ENCODE results near the gene DDR1. TPM values are rescaled to one million over a fixed set of nuclear protein-coding genes. Genes with fewer than 3 reads are reported as not detected.
A peak's percentile ranks its signal among the peaks of the same experiment; 100 is the strongest.

The DDR1 gene
- total RNA-seq, 1 experiment from 2014 or later = 95.2 TPM

DNA sequence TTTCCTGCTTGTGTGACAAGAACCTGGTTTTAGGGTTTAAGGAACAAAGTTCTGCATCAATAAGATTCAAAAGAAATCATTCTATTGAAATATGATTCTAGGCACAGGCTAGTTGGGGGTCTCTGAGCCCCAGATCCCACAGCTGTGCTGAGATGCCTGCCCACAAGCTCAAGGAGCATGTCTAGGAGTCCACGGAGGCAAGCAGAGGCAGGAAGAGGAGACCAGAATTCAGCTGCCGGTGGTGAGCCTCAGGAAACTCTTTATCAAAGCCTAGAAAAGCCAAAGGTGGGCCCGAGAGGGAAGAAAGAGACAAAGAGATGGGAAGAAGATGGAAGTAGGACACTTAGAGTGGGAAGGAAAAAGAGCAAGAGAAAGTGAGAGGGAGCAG, 40.7 kb upstream of the DDR1 start:
- no peak overlapping the region for H3K4me3 ChIP-seq (ENCODE audit: low read depth in 2 of 2, low read length in 2 of 2)
- no peaks in the 10 kb centered on the region for H3K27me3 ChIP-seq (ENCODE audit: control insufficient read depth, insufficient read depth, low read length)
- H3K27ac ChIP-seq (ENCODE audit: low read length) = peak overlapping the region; percentile 78
- intact Hi-C loops (cut with micrococcal nuclease; ENCODE audit: unreplicated experiment) = no loop called here
- no peaks in the 10 kb centered on the region for H3K36me3 ChIP-seq (ENCODE audit: control insufficient read depth, insufficient read depth, low read length)
- BruUV-seq (replicated peaks) = no TSS peak
- H3K9me3 ChIP-seq (ENCODE audit: control insufficient read depth, insufficient read depth, low read depth, low read length) = no peaks in the 10 kb centered on the region
- ChIA-PET CTCF (interaction anchor here (0.6 kb wide), 2 partner anchors 24 to 349 kb away, joined by 3 read pairs; no protein-coding TSS in a partner anchor), POLR2A (interaction anchor here (0.6 kb wide), 1 partner anchor 123 kb away, joined by 3 read pairs; no protein-coding TSS in a partner anchor)
- in situ Hi-C loops (cut with HindIII; ENCODE audit: low pct_unique_long_range_greater_than_20kb, low sequenced_read_pairs) = no loop called here
- peaks cover 33% of the 10 kb centered on the region for H3K4me1 ChIP-seq (ENCODE audit: control insufficient read depth, insufficient read depth, low read length)
- TF ChIP-seq SIN3A (IDR thresholded peaks at IDR 0.05; ENCODE audit: borderline replicate concordance, insufficient read depth, low read depth, low read length) (no peak), POLR2AphosphoS5 (IDR thresholded peaks at IDR 0.05; ENCODE audit: low read depth, low read length) (no peak), TCF7L2 (IDR thresholded peaks at IDR 0.05; ENCODE audit: low read depth, low read length) (no peak)
- TF ChIP-seq, protein P1, sequence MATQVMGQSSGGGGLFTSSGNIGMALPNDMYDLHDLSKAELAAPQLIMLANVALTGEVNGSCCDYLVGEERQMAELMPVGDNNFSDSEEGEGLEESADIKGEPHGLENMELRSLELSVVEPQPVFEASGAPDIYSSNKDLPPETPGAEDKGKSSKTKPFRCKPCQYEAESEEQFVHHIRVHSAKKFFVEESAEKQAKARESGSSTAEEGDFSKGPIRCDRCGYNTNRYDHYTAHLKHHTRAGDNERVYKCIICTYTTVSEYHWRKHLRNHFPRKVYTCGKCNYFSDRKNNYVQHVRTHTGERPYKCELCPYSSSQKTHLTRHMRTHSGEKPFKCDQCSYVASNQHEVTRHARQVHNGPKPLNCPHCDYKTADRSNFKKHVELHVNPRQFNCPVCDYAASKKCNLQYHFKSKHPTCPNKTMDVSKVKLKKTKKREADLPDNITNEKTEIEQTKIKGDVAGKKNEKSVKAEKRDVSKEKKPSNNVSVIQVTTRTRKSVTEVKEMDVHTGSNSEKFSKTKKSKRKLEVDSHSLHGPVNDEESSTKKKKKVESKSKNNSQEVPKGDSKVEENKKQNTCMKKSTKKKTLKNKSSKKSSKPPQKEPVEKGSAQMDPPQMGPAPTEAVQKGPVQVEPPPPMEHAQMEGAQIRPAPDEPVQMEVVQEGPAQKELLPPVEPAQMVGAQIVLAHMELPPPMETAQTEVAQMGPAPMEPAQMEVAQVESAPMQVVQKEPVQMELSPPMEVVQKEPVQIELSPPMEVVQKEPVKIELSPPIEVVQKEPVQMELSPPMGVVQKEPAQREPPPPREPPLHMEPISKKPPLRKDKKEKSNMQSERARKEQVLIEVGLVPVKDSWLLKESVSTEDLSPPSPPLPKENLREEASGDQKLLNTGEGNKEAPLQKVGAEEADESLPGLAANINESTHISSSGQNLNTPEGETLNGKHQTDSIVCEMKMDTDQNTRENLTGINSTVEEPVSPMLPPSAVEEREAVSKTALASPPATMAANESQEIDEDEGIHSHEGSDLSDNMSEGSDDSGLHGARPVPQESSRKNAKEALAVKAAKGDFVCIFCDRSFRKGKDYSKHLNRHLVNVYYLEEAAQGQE (IDR thresholded peaks at IDR 0.05; ENCODE audit: insufficient read depth in 1 of 2, low read depth in 2 of 2, low read length in 1 of 2) = no peak
- TF ChIP-seq, protein P2, sequence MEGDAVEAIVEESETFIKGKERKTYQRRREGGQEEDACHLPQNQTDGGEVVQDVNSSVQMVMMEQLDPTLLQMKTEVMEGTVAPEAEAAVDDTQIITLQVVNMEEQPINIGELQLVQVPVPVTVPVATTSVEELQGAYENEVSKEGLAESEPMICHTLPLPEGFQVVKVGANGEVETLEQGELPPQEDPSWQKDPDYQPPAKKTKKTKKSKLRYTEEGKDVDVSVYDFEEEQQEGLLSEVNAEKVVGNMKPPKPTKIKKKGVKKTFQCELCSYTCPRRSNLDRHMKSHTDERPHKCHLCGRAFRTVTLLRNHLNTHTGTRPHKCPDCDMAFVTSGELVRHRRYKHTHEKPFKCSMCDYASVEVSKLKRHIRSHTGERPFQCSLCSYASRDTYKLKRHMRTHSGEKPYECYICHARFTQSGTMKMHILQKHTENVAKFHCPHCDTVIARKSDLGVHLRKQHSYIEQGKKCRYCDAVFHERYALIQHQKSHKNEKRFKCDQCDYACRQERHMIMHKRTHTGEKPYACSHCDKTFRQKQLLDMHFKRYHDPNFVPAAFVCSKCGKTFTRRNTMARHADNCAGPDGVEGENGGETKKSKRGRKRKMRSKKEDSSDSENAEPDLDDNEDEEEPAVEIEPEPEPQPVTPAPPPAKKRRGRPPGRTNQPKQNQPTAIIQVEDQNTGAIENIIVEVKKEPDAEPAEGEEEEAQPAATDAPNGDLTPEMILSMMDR (IDR thresholded peaks at IDR 0.05) = no peak
- DNase-seq (ENCODE audit: low read depth, low spot score) (no peak), ATAC-seq (no peak)

DNA sequence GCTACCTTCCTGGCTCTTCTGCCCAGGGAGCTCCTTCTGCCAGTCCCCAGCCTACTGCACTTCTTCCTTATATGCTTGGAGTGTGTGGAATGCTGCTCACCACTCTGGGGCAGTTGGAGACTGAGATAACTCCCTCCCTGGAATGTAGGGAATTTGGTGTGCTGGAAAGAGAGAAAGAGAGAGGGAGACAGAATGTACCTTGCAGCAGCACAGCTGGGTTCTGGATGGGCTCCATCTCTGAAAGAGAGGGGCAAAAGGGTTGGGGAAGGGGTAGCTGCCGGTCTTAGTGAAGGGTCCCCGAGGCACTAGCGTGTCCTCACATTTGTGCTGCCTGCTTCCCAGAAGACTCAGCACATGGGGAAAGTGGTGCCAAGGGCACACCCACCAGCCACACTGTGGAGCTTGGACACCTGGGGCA, 40.2 kb upstream of the DDR1 start:
- ChIA-PET CTCF (interaction anchor here (0.6 kb wide), 2 partner anchors 23 to 348 kb away, joined by 3 read pairs; no protein-coding TSS in a partner anchor), POLR2A (interaction anchor here (0.6 to 0.7 kb wide), 3 partner anchors 55 to 897 kb away, joined by 3 to 10 read pairs (median 7); no protein-coding TSS in a partner anchor)
- Histone ChIP-seq H3K27ac (ENCODE audit: low read length) (peak overlapping the region; percentile 78), H3K9me3 (ENCODE audit: control insufficient read depth, insufficient read depth, low read depth, low read length) (no peaks in the 10 kb centered on the region), H3K4me1 (ENCODE audit: control insufficient read depth, insufficient read depth, low read length) (peaks cover 33% of the 10 kb centered on the region), H3K4me3 (ENCODE audit: low read depth in 2 of 2, low read length in 2 of 2) (no peak overlapping the region), H3K27me3 (ENCODE audit: control insufficient read depth, insufficient read depth, low read length) (no peaks in the 10 kb centered on the region), H3K36me3 (ENCODE audit: control insufficient read depth, insufficient read depth, low read length) (no peaks in the 10 kb centered on the region)
- TF ChIP-seq, protein P1 (IDR thresholded peaks at IDR 0.05; ENCODE audit: insufficient read depth in 1 of 2, low read depth in 2 of 2, low read length in 1 of 2) = no peak
- TF ChIP-seq POLR2AphosphoS5 (IDR thresholded peaks at IDR 0.05; ENCODE audit: low read depth, low read length) (no peak), TCF7L2 (IDR thresholded peaks at IDR 0.05; ENCODE audit: low read depth, low read length) (no peak), SIN3A (IDR thresholded peaks at IDR 0.05; ENCODE audit: borderline replicate concordance, insufficient read depth, low read depth, low read length) (no peak)
- TF ChIP-seq, protein P2 (IDR thresholded peaks at IDR 0.05) = no peak
- in situ Hi-C loops (cut with HindIII; ENCODE audit: low pct_unique_long_range_greater_than_20kb, low sequenced_read_pairs) (no loop called here), intact Hi-C loops (cut with micrococcal nuclease; ENCODE audit: unreplicated experiment) (no loop called here)
- ATAC-seq (peak; percentile 90), DNase-seq (ENCODE audit: low read depth, low spot score) (no peak)
- no TSS peak for BruUV-seq (replicated peaks)

All from Panc1 (cell line).